Measurements from ENCODE around the gene TRIO.

DNA sequence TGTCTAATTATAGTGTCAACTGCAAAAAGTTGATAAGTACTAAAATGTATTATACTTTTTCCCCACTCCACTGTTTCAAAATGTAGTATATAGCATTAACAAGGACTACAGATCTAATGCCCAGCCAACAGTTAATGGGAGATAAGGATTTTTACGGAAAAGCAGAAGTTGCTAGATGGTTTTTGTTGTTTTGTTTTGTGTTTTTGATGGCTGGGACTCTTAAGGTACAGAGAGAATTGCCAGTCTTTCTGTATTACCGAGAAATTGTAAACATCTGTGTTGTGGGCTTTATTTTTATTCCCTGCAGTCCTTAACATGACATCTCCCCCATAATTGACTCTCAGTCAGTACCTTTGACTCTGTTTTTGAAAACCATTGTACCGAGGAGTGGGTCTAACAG is 44.0 kb downstream of the TRIO start:
- TF ChIP-seq, protein P1, sequence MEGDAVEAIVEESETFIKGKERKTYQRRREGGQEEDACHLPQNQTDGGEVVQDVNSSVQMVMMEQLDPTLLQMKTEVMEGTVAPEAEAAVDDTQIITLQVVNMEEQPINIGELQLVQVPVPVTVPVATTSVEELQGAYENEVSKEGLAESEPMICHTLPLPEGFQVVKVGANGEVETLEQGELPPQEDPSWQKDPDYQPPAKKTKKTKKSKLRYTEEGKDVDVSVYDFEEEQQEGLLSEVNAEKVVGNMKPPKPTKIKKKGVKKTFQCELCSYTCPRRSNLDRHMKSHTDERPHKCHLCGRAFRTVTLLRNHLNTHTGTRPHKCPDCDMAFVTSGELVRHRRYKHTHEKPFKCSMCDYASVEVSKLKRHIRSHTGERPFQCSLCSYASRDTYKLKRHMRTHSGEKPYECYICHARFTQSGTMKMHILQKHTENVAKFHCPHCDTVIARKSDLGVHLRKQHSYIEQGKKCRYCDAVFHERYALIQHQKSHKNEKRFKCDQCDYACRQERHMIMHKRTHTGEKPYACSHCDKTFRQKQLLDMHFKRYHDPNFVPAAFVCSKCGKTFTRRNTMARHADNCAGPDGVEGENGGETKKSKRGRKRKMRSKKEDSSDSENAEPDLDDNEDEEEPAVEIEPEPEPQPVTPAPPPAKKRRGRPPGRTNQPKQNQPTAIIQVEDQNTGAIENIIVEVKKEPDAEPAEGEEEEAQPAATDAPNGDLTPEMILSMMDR (conservative IDR thresholded peaks at IDR 0.05; ENCODE audit: low read depth, low read length), result no peak
- no peak for TF ChIP-seq EZH2 (IDR thresholded peaks at IDR 0.05; ENCODE audit: low read length, unreplicated experiment)
